ENCODE data around the gene FAM107B.
"Not testable (repeated sequence)": the region's sequence is repeated elsewhere in the genome, so short reads cannot be mapped to it uniquely, and the experiment has no call there.

Gene FAM107B

GRCh38 chr10:14595526-14596182 is 179.0 kb downstream of the FAM107B start:
- no peak for DNase-seq

DNA sequence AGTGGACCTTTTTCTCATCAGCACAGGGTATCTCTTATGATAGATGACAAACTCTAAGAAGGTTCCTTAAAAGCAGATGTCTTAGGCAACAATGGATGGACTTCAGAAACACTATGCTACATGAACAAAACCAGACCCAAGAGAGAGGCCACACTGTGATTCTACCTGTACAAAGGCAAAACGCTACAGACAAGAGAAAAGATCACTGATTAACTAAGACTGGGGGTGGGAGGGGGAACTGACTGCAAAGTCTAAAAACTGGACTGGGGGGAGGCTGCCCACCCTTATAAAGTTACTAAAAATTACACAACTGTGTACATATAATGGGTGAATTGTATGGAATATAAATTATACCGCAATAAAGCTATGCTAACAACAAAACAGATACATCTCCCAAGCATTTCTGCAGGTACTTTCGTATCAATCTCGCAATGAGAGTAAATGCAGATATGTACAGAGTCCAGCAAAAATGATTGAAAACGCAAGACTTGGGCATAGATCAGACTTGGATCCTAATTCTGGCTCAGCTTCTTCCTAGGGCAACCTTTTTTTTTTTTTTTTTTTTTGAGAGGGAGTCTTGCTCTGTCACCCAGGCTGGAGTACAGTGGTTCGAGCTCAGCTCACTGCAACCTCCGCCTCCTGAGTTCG is 179.7 kb downstream of the FAM107B start:
- no peak for DNase-seq

DNA sequence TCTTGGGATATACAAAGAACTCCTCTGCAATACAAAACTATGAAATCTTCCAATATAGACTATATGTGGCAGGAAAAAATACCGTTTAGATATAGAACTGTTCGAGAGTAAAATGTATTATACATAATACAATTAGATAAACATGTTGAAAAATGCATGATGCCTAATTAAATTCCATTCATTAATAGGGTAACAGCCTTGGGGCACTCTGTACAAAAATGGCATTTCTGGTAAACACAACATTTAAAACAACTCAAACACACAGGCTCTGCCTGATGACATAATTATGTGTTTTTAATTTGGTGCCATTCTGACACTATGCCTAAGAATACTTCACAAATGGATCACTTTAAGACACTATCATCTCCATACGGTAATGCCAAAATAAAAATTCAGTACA is 180.9 kb downstream of the FAM107B start:
- DNase-seq = no peak

DNA sequence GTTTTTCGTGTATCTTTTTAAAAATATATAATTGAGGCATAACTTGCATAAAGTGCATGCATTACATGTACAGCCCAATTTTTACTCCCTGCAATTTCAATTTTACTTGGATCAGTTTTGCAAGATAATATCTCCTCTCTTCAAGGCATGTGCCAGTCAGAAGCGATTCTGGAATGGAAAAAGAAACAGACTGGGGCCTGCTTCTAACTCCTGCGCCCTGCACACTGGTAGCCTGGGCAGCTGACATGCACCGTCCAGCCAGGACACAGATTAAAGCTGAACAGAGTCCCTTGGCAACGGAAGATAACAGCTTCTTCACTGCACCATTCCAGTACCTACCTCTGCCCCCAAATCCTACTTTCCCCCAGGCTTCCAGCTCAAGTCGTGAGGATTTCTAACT is 182.1 kb downstream of the FAM107B start:
- DNase-seq = no peak

DNA sequence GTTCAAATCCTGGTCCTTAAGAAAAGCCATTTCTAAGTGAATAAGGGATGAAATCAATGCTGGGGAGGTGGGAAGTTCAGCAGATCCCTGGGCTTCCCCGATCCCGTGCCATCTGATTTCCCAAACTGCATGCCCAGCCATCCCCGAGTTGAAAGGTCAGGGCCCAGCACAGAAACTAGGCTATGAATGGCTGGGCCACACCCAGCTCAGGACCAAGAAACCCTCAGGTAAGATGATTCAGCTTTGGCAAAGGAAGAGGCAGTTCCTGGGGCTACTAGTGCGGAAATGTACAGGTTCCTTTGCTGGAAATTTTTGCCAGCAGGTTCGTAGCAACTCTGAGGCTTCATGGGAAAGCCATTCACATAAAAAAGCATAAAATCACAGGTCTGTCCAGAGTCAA is 182.7 kb downstream of the FAM107B start:
- no peak for DNase-seq

DNA sequence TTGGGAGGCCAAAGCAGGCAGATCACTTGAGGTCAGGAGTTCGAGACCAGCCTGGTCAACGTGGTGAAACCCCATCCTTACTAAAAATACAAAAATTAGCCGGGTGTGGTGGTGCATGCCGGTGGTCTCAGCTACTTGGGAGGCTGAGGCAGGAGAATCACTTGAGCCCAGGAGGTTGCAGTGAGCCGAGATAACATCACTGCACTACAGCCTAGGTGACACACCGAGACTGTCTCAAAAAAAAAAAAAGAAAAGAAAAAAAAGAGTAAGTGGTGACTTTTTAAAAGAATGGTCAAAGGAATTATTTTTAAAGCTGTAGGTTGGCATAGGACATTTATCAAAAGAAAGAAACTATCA is 185.8 kb downstream of the FAM107B start:
- DNase-seq = not testable (repeated sequence)

- DNase-seq = peak; percentile 100
These were observed 186.4 kb downstream of the FAM107B start for GRCh38 chr10:14588084-14588937.

DNA sequence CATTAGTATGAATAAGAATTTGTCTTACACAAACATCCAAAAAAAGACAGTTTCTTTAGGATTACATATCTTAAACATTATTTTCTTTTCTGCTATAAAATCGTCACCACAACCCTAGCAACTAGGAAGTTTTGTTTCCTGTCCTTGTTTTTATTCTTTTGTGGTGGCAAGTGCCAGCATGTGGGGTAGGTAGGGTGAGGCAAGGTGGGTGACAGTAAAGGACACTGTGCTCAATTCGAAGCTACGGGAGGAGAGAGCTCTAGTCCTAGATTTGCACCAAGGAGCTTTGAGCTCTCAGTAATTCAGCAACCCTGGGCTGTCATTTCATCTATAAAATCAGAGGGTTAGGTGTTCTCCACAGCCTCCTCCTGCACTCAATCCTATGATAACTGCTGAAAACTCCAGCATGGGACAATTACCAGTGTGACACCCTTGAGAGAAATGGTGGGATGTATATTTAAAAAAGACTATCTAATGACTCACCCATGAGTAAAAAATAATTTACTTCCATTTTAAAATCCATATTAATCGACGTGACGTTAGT is 187.1 kb downstream of the FAM107B start:
- DNase-seq = no peak

- DNase-seq = no peak
These were observed 187.8 kb downstream of the FAM107B start for GRCh38 chr10:14586901-14587300.

DNA sequence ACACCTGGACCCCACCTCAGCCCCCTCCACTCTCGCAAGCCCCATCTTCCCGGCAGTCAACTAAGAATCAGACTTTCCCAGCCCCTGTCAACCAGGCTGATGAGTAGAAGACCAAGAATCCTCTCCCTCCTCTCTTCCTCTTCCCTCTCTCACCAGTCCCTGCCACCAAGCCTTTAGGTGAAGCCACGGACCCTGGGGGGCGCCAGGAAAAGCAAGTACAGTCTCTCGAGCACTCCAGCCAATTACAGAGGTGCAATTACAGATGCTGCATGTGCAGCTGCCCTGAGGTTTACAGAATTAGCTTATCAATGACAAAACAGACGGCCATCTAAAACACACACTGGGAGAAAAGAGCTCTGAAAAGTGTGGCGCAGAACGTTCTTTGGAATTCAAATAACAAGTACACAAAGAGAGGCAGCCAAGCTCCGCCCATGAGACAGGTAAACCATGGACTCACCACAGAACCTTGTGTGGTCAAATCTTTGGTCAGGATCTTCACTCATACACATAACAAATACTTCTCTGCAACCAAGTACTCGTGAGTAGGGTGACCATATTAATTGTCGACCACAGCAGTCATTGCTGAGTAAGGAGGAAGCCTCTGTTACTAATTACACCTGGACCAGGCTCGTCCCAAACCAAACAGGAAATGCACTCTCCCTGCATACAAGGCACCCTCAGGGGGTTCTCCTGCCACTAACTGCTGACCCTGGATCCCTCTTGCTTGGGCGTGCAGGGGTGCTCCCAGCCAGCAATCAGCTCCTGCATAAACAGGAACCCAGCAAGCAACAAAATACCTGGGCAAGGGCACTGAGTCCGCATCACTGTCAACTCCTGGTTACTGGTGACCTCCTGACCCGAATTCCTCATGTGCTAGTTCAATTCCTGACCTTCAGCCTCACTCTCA is 189.2 kb downstream of the FAM107B start:
- DNase-seq = no peak

GRCh38 chr10:14584661-14585060 is 190.0 kb downstream of the FAM107B start:
- no peak for DNase-seq

GRCh38 chr10:14583967-14584366 is 190.7 kb downstream of the FAM107B start:
- DNase-seq = no peak

DNA sequence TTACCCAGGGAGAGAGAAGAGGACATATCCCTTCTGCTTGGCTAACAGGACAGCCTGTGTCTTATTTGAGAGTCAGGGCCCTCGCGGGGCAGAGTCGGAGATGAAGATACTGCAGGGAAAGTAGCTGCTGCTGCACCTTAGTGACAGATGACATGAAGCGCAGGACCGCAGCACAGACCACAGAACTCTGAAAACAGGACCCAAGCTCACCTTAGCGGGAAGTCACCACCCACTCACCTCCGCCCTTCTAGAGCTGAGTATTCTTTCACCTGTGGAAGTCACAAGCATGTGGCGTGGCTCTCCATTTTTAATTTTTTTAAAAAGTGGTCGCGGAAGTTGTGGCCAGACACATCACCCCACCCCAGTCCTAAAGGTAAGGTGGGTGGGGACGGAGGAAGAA is 191.4 kb downstream of the FAM107B start:
- DNase-seq = no peak

DNA sequence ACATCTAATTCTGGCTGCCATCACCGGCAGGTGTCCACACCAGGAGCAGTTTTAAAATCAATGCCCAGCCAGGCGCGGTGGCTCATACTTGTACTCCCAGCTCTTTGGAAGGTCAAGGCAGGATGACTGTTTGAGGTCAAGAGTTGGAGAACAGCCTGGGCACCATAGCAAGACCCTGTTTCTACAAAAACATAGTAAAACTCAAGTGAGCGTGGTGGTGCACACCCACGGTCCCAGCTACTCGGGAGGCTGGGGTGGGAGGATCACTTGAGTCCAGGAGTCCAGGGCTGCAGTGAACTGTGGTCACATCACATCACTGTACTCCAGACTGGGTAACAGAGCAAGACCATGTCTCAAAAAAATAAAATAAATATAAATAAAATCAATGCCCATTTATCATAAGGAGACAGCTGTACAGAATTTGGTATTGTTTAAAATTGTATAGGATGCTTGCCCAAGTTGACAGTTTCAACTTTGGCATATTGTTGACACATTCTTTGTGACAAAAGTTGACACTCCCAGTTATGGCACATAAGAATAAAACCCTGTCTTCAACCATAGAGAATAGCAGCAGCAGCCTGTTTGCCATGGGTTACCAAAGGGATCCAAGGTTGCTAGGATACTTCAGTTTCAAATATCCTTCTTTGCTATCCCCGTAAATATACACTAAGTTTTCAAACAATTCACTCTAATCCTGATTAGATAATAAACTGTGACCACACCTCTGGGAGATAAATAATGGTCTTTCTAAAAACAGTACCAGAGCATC is 193.0 kb downstream of the FAM107B start:
- no peak for DNase-seq

GRCh38 chr10:14580671-14581332 is 193.9 kb downstream of the FAM107B start:
- DNase-seq = no peak

DNA sequence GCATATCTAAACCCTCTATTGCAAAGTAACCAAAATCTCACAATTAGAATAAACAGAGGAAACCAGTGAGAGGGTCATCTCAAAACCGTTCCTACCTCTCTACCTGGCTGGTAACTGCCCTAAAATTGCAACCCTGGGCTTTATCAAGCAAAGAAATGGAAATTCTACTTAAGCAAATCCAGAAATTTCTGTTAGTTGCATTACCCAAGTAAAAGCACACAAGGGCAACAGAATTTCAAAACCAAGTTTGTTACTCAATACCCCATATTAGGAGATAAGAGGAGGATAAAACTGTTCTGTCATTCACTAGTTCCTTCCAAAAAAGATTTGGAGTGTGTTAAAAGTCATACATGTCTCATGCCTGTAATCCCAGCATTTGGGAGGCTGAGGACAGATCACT is 195.3 kb downstream of the FAM107B start:
- DNase-seq = no peak

- no peak for DNase-seq
These were observed 196.4 kb downstream of the FAM107B start for GRCh38 chr10:14578060-14578952.

GRCh38 chr10:14574885-14575284 is 199.8 kb downstream of the FAM107B start:
- DNase-seq = no peak

DNA sequence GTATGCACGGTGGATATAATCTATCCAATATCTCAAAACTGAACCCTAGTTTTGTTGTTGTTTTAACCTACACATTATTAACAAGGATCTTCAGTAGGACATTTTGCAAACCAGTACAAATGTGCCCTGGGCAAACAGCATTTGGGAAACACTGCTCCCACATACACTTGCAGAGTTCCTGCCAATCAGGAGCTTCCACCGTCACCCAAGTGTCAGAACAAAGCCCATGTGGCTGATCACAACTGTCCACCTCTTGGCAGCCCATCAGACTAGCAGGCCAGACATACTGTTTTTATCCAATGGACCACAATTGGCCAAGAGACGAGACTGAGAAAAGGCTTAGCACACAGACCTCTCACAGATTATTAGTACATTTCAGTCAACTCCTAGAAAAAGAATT is 200.4 kb downstream of the FAM107B start:
- peak; percentile 73 for DNase-seq

GRCh38 chr10:14573666-14574261 is 200.9 kb downstream of the FAM107B start:
- DNase-seq = peak; percentile 85
